ENCODE data around the gene ORM2. TPM values are rescaled to one million over a fixed set of nuclear protein-coding genes. Genes with fewer than 3 reads are reported as not detected.

ORM2 gene
- total RNA-seq, 2 donors from 2014 or later = not detected

DNA sequence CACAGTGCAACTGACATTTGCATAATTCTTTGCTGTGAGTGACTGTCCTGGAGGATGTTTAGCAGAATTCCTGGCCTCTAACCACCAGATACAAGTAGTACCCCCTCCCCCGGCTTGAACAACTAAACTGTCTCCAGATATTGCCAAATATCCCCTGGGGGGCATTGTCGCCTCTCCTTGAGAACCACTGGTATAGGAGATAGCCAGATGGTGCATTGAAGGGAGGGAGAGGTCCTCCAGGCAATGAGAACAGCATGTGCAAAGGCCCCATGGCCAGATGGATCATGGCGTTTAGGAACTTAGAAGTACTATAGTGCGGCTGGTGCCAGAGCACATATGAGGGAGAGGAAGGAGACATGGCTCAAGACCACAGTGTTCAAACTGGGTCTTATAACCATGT is 25.7 kb upstream of the ORM2 start:
- TF ChIP-seq, protein P1, sequence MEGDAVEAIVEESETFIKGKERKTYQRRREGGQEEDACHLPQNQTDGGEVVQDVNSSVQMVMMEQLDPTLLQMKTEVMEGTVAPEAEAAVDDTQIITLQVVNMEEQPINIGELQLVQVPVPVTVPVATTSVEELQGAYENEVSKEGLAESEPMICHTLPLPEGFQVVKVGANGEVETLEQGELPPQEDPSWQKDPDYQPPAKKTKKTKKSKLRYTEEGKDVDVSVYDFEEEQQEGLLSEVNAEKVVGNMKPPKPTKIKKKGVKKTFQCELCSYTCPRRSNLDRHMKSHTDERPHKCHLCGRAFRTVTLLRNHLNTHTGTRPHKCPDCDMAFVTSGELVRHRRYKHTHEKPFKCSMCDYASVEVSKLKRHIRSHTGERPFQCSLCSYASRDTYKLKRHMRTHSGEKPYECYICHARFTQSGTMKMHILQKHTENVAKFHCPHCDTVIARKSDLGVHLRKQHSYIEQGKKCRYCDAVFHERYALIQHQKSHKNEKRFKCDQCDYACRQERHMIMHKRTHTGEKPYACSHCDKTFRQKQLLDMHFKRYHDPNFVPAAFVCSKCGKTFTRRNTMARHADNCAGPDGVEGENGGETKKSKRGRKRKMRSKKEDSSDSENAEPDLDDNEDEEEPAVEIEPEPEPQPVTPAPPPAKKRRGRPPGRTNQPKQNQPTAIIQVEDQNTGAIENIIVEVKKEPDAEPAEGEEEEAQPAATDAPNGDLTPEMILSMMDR (IDR thresholded peaks at IDR 0.05) = no peak
- H3K4me3 ChIP-seq = no peak overlapping the region
- no peaks in the 10 kb centered on the region for H3K27me3 ChIP-seq
- H3K9me3 ChIP-seq = no peaks in the 10 kb centered on the region
- H3K27ac ChIP-seq = no peak overlapping the region
- no peak for DNase-seq (ENCODE audit: low spot score)
- peaks cover 0 to 6% of the 10 kb centered on the region in 2 donors for H3K4me1 ChIP-seq
- no peaks in the 10 kb centered on the region for H3K36me3 ChIP-seq

DNA sequence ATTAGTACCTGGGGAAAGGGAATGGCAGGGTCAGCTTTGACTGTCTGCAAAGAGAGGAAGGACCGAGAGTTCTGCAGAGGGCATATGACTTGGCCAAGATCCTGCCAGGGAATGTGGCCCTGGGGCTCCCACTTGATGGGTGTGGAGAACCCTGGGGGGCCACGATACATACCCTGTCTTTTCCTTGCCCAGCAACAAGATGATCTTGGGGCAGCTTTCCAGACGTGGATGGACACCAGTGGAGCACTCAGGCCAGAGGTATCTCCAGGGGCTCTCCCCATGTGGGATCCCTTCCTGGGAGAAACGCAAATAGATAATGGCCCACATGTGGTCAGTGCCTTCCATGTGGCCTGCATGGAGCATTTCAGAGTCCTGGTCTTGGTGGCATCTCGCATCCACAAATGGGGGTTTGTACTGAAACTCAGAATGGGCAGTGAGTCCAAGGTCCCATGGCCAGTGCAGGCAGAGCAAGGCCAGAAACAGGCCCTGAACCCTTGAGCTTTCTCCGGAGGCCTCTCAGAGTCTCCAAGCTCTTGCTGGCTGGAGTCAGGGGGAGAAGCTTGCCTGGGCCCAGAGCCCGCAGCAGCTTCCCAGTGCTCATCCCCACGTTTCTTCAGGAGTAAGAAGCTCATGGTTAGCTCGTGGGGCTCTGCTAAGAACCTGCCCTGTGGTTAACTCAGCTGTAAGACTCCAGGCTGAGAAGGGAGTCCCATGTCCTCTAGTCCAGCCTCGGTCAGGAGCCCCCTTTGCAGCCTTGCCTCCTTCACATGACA is 25.1 kb upstream of the ORM2 start:
- H3K4me3 ChIP-seq = no peak overlapping the region
- no peaks in the 10 kb centered on the region for H3K36me3 ChIP-seq
- H3K4me1 ChIP-seq = peaks cover 0 to 6% of the 10 kb centered on the region in 2 donors
- H3K27me3 ChIP-seq = no peaks in the 10 kb centered on the region
- no peaks in the 10 kb centered on the region for H3K9me3 ChIP-seq
- TF ChIP-seq, protein P1 (IDR thresholded peaks at IDR 0.05) = no peak
- no peak for DNase-seq (ENCODE audit: low spot score)
- no peak overlapping the region for H3K27ac ChIP-seq

DNA sequence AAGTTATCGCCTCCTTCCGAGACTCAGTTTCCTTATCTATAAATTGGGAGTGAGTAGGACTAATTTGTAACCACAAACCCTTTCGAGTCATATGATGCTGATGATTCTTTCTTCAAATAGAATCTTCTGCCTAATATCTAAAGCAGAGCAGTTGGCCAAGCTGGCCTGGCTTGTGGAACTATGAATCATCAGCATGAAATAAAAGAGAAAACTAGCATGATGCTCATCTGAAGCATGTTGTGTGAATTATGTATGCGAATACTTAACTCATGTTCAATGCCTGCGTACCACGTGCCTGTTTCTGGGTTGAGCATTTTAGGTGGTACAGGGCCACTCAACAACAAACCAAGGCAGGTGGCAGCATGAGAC is 21.8 kb upstream of the ORM2 start:
- H3K27ac ChIP-seq = no peak overlapping the region
- DNase-seq (ENCODE audit: low spot score) = no peak
- H3K27me3 ChIP-seq = no peaks in the 10 kb centered on the region
- H3K4me3 ChIP-seq = no peak overlapping the region
- no peaks in the 10 kb centered on the region for H3K36me3 ChIP-seq
- H3K4me1 ChIP-seq = peaks cover 0 to 6% of the 10 kb centered on the region in 2 donors
- TF ChIP-seq, protein P1 (IDR thresholded peaks at IDR 0.05) = no peak
- no peaks in the 10 kb centered on the region for H3K9me3 ChIP-seq

DNA sequence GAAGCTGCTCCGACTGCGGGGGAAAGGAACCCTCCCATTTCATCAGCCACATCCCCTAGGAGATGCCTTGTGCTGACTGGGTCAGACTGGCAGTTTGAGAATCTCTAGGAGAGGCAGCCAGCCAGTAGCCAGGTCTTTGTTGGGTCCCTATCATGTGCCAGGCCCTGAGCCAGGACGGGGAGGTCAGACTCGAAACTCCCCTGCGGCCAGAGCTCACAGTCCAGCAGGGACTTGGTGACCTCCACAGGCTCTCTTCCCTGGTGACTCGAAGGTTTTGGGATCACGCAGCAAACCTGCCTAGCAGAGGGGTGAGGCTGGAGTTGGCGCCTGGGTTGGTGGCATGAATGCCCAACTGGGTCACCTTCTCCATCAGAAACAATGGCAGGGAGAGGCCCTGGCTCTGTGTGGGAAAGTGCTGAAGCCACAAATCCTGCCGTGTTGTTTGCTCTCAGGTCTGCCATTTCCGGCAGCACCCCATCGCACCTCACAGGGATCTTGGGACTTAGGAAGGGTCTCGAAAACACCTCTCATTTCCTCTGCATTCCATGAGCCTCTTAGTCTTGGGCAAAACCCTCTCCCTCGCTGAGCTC is 21.2 kb upstream of the ORM2 start:
- DNase-seq (ENCODE audit: low spot score) = no peak
- peaks cover 0 to 6% of the 10 kb centered on the region in 2 donors for H3K4me1 ChIP-seq
- no peaks in the 10 kb centered on the region for H3K27me3 ChIP-seq
- no peaks in the 10 kb centered on the region for H3K36me3 ChIP-seq
- no peak overlapping the region for H3K4me3 ChIP-seq
- TF ChIP-seq, protein P1 (IDR thresholded peaks at IDR 0.05) = no peak
- no peak overlapping the region for H3K27ac ChIP-seq
- no peaks in the 10 kb centered on the region for H3K9me3 ChIP-seq

DNA sequence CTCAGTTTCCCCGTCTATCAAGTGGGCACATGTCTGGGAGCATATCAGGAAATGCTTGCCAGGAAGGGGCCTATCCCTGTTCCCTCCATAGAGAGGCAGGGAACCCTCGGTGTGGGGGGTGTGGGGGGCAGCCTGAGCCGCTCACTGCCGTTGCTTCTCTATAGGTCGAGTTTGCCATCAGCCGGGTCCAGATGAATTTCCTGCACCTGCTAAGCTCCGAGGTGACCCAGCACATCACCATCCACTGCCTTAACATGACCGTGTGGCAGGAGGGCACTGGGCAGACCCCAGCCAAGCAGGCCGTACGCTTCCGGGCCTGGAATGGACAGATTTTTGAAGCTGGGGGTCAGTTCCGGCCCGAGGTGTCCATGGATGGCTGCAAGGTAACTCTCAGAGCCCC is 20.6 kb upstream of the ORM2 start:
- H3K4me3 ChIP-seq = no peak overlapping the region
- H3K27ac ChIP-seq = no peak overlapping the region
- H3K9me3 ChIP-seq = no peaks in the 10 kb centered on the region
- H3K27me3 ChIP-seq = no peaks in the 10 kb centered on the region
- no peak for DNase-seq (ENCODE audit: low spot score)
- peaks cover 0 to 6% of the 10 kb centered on the region in 2 donors for H3K4me1 ChIP-seq
- TF ChIP-seq, protein P1 (IDR thresholded peaks at IDR 0.05) = no peak
- no peaks in the 10 kb centered on the region for H3K36me3 ChIP-seq

Measured in right atrium auricular region (tissue), 2 donors.